Brain microvascular endothelial cell (primary cell): ENCODE results near the gene CSK.

ENCODE experiments used
- DNase-seq: peaks from one replicate; pipeline ENCODE4 v3.0.0-alpha.2; 2020
- H3K27ac ChIP-seq: fragments of 250-450 bp; sonication (Bioruptor Pico); 2 replicates; pipeline ENCODE4 v1.5.1; 2020; ENCODE audit warnings: mild to moderate bottlenecking, moderate library complexity
- H3K27me3 ChIP-seq: fragments of 250-450 bp; sonication (Bioruptor Pico); replicated peaks from 2 replicates; pipeline ENCODE4 v1.5.1; 2020; ENCODE audit warnings: mild to moderate bottlenecking
- H3K36me3 ChIP-seq: fragments of 250-450 bp; sonication (Bioruptor Pico); replicated peaks from 2 replicates; pipeline ENCODE4 v1.5.1; 2020; ENCODE audit warnings: mild to moderate bottlenecking
- H3K4me3 ChIP-seq: 2 replicates; pipeline ENCODE4 v1.5.1; 2011; ENCODE audit warnings: low read depth, mild to moderate bottlenecking, control low read depth, low read length, moderate library complexity
- in situ Hi-C: cut with HindIII; loops from 2 replicates; pipeline ENCODE4 v1.10.0; 2017; ENCODE audit warnings: low sequenced_read_pairs, low pct_ligation_motif_present
- TF ChIP-seq, protein P1 (sequence below): IDR thresholded peaks from 2 replicates; pipeline ENCODE4 v1.5.1; 2011; ENCODE audit warnings: low read depth, mild to moderate bottlenecking, moderate library complexity, low read length, control low read depth, inconsistent platforms; ENCODE audit errors: missing control alignments

CSK gene

DNA sequence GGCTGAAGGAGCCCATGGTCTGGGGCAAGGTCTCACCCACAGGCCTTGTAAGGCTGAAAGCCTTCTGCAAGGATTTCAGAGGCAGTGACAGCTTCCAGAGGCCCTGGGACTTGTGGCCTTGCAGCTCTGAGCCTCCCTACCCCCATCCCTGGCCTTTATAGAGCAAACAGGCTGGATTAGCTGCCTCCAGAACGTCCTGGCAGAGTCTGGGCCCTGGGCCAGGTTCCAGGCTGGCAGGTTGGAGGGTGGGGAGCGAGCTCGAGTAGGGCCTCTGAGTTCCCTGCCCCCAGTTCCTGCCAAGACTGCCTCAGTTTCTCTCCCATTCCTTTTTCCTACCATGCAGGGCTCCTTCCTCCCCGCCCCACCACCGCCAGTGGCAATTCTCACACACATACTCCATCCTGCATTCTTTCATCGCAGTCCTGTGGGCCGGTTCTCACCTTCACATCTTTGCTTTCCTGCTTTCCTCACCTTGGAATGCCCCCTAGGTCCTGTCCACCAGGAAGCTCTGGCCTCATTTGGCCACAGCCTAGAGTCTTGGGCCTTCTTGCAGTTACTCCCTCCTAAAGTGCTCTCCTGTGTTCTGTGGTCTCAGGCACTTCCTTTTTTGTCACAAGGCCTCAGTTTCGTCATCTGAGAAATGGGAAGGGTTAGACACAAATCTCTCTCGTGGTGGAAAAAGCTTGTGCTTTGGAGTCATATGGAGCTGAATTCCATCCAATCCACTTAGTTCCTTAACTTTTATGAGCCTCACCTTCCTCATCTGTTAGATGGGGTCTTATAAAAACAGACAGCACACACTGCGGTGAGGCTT, 33.4 kb downstream of the CSK start:
- TF ChIP-seq, protein P1, sequence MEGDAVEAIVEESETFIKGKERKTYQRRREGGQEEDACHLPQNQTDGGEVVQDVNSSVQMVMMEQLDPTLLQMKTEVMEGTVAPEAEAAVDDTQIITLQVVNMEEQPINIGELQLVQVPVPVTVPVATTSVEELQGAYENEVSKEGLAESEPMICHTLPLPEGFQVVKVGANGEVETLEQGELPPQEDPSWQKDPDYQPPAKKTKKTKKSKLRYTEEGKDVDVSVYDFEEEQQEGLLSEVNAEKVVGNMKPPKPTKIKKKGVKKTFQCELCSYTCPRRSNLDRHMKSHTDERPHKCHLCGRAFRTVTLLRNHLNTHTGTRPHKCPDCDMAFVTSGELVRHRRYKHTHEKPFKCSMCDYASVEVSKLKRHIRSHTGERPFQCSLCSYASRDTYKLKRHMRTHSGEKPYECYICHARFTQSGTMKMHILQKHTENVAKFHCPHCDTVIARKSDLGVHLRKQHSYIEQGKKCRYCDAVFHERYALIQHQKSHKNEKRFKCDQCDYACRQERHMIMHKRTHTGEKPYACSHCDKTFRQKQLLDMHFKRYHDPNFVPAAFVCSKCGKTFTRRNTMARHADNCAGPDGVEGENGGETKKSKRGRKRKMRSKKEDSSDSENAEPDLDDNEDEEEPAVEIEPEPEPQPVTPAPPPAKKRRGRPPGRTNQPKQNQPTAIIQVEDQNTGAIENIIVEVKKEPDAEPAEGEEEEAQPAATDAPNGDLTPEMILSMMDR, result no peak
- in situ Hi-C loops, result no loop called here
- Histone ChIP-seq H3K4me3 (no peak overlapping the region), H3K27ac (no peak overlapping the region), H3K27me3 (no peaks in the 10 kb centered on the region), H3K36me3 (no peaks in the 10 kb centered on the region)
- no peak for DNase-seq

DNA sequence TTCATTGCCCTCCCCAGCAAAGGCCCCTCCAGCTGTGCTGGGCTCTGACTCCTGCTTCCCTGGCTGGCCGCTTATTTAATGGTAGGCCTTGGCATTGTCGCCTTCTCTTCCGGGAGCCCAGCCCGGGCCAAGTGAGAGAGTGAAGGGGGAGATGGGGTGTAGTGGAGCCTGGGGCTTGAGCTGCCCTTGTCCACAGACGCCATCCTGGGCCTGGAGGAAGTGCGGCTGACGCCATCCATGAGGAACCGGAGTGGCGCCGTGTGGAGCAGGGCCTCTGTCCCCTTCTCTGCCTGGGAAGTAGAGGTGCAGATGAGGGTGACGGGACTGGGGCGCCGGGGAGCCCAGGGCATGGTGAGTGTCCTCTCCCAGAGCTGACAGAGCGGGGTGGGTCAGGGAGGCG, 34.1 kb downstream of the CSK start:
- in situ Hi-C loops, result no loop called here
- no peak overlapping the region for H3K27ac ChIP-seq
- no peaks in the 10 kb centered on the region for H3K27me3 ChIP-seq
- H3K4me3 ChIP-seq, result no peak overlapping the region
- H3K36me3 ChIP-seq, result no peaks in the 10 kb centered on the region
- TF ChIP-seq, protein P1, result no peak
- no peak for DNase-seq

DNA sequence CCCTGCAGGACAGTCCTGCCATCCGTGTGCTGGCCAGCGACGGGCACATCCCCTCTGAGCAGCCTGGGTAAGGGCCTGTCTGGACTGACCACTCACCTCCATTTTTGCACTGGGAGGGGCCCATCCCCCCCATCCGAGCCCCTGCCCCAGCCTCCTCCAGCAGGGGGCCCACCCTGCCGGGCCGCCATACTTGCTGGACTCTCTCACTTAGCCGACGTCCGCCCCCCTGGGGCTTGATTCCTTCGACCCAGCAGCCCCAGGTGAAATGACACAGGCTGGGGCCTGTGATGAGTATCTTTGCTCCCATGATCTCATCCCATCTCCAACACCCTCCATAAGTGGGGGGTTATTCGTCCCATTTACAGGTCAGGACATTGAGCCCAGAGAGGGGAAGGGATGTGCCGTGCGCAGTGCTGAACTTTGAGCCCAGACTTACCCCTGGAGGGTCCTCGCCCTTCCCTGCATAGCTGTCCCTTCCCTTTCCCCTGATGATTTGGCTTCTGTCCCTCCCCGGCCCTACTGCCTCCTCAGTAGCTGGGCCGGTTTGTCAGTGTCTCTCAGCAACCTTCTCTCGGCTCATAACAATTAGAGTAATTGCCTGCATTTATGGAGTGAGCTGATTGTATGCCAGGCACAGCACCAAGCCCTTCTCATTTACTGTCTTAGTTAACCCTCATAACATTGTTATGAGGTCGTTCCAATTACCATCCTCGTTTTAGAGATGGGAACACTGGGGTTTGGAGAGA, 34.9 kb downstream of the CSK start:
- H3K4me3 ChIP-seq, result no peak overlapping the region
- DNase-seq, result no peak
- H3K27me3 ChIP-seq, result no peaks in the 10 kb centered on the region
- no peaks in the 10 kb centered on the region for H3K36me3 ChIP-seq
- TF ChIP-seq, protein P1, result no peak
- H3K27ac ChIP-seq, result no peak overlapping the region
- in situ Hi-C loops, result no loop called here

DNA sequence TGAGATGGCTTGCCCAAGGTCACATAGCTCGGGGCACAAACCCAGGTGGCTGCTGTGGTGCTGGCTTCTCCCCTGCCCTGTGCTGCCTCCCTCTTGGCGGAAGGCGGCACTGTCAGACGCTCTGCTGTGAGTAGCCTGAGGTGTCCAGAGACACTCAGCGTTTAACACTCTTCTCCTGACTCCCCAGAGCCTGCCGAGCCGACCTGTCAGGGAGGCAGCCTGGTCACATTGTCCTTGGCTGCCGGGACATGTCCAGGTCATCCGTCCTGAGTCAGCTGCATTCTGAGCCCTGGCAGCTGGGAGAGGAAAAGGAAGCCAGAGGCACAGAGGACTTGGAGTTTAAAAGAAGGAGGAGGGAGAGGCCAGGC, 35.5 kb downstream of the CSK start:
- no peaks in the 10 kb centered on the region for H3K27me3 ChIP-seq
- TF ChIP-seq, protein P1, result peak; percentile 37
- no peak overlapping the region for H3K27ac ChIP-seq
- no peaks in the 10 kb centered on the region for H3K36me3 ChIP-seq
- H3K4me3 ChIP-seq, result no peak overlapping the region
- peak; percentile 5 for DNase-seq
- in situ Hi-C loops, result no loop called here

DNA sequence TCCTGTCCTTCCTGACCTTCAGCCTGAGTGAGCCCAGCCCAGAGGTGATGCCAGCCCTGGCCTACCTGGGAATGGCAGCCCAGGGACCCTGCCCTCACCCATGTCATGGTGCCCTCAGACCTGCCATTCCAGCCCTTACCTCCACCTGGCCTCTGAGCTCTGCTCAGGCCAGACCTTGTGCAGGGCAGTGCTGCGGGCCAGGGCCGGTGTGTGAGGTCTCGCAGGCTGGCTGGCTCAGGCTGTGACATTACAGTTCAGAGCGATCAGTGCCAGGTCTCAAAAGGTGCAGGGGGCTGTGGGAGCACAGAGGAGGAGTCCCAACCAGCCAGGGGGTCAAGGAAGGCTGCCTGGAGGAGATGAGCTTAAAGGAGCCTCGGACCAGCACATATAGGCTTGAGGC, 38.2 kb downstream of the CSK start:
- DNase-seq, result no peak
- Histone ChIP-seq H3K27ac (no peak overlapping the region), H3K27me3 (peaks cover under 1% of the 10 kb centered on the region), H3K4me3 (no peak overlapping the region), H3K36me3 (no peaks in the 10 kb centered on the region)
- TF ChIP-seq, protein P1, result no peak
- in situ Hi-C loops, result no loop called here
